BLaER1 treated with 17β-estradiol and CSF1 and Interleukin-3, amounts not matched to agents 10 nM and 100 nM (cell line): ENCODE measurements around the gene CLK2.
"Not testable (repeated sequence)": the region's sequence is repeated elsewhere in the genome, so short reads cannot be mapped to it uniquely, and the experiment has no call there.

Source experiments
- H3K27ac ChIP-seq, 11 experiments: shearing (Covaris generic); formaldehyde crosslinking; 2 replicates each; pipeline ENCODE4 v1.8.1; 2022
- H3K27me3 ChIP-seq, 11 experiments: shearing (Covaris generic); formaldehyde crosslinking; 2 replicates each; pipeline ENCODE4 v1.8.1; 2022
- H3K36me3 ChIP-seq, 11 experiments: shearing (Covaris generic); formaldehyde crosslinking; 2 replicates each; pipeline ENCODE4 v1.8.1; 2022
- H3K4me1 ChIP-seq, 10 experiments: shearing (Covaris generic); formaldehyde crosslinking; 2 replicates each; pipeline ENCODE4 v1.8.1; 2022
- H3K4me2 ChIP-seq, 11 experiments: shearing (Covaris generic); formaldehyde crosslinking; 2 replicates each; pipeline ENCODE4 v1.8.1; 2022
- H3K4me3 ChIP-seq, 10 experiments: shearing (Covaris generic); formaldehyde crosslinking; 2 replicates each; pipeline ENCODE4 v1.8.1; 2022
- H3K9ac ChIP-seq, 11 experiments: shearing (Covaris generic); formaldehyde crosslinking; 2 replicates each; pipeline ENCODE4 v1.8.1; 2022
- H3K9me3 ChIP-seq, 11 experiments: shearing (Covaris generic); formaldehyde crosslinking; replicated peaks in 1 of 11; 2 replicates each; pipeline ENCODE4 v1.8.1; 2022
- H4K20me1 ChIP-seq, 11 experiments: shearing (Covaris generic); formaldehyde crosslinking; 2 replicates each; pipeline ENCODE4 v1.8.1; 2022
- Cebpa-rat ChIP-seq, 11 experiments: shearing (Covaris generic); IDR thresholded peaks; 2 replicates each; pipeline ENCODE4 v1.8.1; 2022

Gene CLK2

DNA sequence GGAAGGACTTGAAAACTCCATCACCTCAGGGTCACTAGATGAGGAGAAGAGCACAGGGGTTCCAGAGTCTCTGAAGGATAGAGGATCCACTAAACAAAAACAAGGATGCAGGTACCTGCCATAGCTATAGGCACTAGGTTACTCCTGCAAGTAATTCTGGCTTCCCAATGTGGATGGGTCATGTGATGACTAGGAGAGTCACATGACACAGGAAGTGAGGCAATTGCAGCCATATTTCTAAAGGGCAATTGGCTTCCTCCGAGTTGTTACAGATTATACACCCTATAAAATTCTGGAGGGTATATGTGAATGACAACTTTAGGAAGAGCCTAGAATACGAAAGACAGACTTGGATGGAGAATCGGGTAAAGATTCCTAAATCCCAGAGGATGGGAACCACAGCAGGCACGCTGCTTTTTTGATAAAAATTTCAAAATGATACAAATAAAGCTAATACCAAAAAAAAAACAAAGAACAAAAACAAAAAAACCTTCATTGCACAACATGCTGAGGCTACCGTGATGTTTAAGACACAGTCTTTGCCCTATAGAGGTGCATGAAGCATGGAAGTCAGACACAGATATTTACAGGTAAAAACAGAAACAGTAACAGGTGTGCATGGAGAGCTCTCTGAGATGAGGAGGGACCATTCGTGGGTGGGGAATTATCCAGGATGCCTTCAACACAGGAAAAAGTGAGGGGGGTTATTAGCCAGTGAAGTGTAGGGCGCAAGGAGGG, 54.3 kb downstream of the CLK2 start:
- peaks cover 40 to 54% (median 51%) of the 10 kb centered on the region in 10 experiments for H3K4me1 ChIP-seq
- H3K9me3 ChIP-seq: no peaks in the 10 kb centered on the region
- peak overlapping the region; percentile 10 to 79 (median 46); a peak in 18 of 22 replicates for H3K4me2 ChIP-seq
- H3K27ac ChIP-seq: peak overlapping the region in 8 of 11 experiments; percentile 7 to 69 (median 48); a peak in 9 of 22 replicates
- no peak overlapping the region for H3K4me3 ChIP-seq
- TF ChIP-seq Cebpa-rat (IDR thresholded peaks at IDR 0.05): no peak
- H3K9ac ChIP-seq: peak overlapping the region in 3 of 11 experiments; percentile 0 to 38 (median 3); a peak in 1 of 22 replicates
- no peaks in the 10 kb centered on the region; a peak in 1 of 22 replicates for H4K20me1 ChIP-seq
- H3K27me3 ChIP-seq: no peaks in the 10 kb centered on the region
- peaks cover 10 to 36% (median 18%) of the 10 kb centered on the region in 11 experiments; a peak in 20 of 22 replicates for H3K36me3 ChIP-seq

- H3K9me3 ChIP-seq, H3K27ac ChIP-seq, H3K9ac ChIP-seq, H3K4me3 ChIP-seq, H3K4me2 ChIP-seq, H4K20me1 ChIP-seq, H3K27me3 ChIP-seq: not testable (repeated sequence)
- peaks cover 10 to 53% (median 29%) of the 10 kb centered on the region in 11 experiments; a peak in 20 of 22 replicates for H3K36me3 ChIP-seq
- peaks cover 16 to 26% (median 21%) of the 10 kb centered on the region in 10 experiments for H3K4me1 ChIP-seq
Observed at GRCh38 chr1:155214702-155215101, 58.6 kb downstream of the CLK2 start.
